DOHH2 (cell line): Measurements from ENCODE around the gene HTR2B.

ENCODE experiments used
- EZH2phosphoT487 ChIP-seq: fragments of 200-600 bp; sonication (generic); IDR thresholded peaks from 2 replicates; pipeline ENCODE4 v1.6.1; 2017; ENCODE audit warnings: borderline replicate concordance, mild to moderate bottlenecking, antibody characterized with exemption, low read length, moderate library complexity, mixed read lengths
- TF ChIP-seq, protein P1 (sequence below): fragments of 200-600 bp; sonication (generic); IDR thresholded peaks from one replicate; pipeline ENCODE4 v1.5.1; 2014; ENCODE audit warnings: antibody characterized with exemption, mild to moderate bottlenecking, low read depth, low read length; ENCODE audit not compliant: poor library complexity, severe bottlenecking

DNA sequence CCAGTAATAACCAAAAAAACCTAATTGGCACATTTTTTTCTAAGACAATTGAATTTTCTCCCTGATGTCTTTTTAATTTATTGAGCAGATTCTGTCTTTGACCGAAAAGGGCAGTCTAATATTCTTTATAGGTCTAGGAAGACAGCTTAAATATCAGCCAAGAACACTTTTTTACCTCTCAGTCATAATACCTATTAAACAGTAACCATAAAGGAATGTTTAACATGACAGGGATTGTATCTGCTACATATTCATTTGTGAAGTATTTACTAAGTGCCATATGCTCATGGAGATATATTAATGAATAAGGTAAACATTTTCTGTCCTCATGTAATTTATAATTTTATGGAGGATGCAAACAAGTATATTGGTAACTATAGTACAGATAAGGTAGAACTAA is 3.1 kb upstream of the HTR2B start:
- TF ChIP-seq, protein P1, sequence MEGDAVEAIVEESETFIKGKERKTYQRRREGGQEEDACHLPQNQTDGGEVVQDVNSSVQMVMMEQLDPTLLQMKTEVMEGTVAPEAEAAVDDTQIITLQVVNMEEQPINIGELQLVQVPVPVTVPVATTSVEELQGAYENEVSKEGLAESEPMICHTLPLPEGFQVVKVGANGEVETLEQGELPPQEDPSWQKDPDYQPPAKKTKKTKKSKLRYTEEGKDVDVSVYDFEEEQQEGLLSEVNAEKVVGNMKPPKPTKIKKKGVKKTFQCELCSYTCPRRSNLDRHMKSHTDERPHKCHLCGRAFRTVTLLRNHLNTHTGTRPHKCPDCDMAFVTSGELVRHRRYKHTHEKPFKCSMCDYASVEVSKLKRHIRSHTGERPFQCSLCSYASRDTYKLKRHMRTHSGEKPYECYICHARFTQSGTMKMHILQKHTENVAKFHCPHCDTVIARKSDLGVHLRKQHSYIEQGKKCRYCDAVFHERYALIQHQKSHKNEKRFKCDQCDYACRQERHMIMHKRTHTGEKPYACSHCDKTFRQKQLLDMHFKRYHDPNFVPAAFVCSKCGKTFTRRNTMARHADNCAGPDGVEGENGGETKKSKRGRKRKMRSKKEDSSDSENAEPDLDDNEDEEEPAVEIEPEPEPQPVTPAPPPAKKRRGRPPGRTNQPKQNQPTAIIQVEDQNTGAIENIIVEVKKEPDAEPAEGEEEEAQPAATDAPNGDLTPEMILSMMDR, result no peak
- TF ChIP-seq EZH2phosphoT487, result no peak
